SK-N-MC (cell line): ENCODE measurements around the gene ASCL1.
A peak's percentile ranks its signal among the peaks of the same experiment; 100 is the strongest.

ENCODE experiments used
- DNase-seq: peaks from one replicate; pipeline ENCODE4 v3.0.0-alpha.2; 2011; ENCODE audit warnings: low read depth, low spot score
- H3K27ac ChIP-seq: fragments of 200-600 bp; sonication (generic); 2 replicates; pipeline ENCODE4 v1.5.1; 2016; ENCODE audit warnings: mixed run types
- H3K36me3 ChIP-seq: fragments of 200-600 bp; sonication (generic); 2 replicates; pipeline ENCODE4 v1.6.1; 2017; ENCODE audit warnings: antibody characterized with exemption, low read length, mixed read lengths; ENCODE audit not compliant: insufficient read depth
- H3K4me3 ChIP-seq: fragments of 200-600 bp; sonication (generic); 2 replicates; pipeline ENCODE4 v1.5.1; 2016
- H3K9ac ChIP-seq: fragments of 200-600 bp; sonication (generic); 2 replicates; pipeline ENCODE4 v1.8.0; 2017; ENCODE audit warnings: mixed run types, mixed read lengths; ENCODE audit not compliant: insufficient read length
- H3K9me3 ChIP-seq: fragments of 200-600 bp; sonication (generic); 2 replicates; pipeline ENCODE4 v1.6.1; 2017; ENCODE audit warnings: low read depth, mild to moderate bottlenecking, antibody characterized with exemption, low read length, moderate library complexity, mixed read lengths
- EZH2 ChIP-seq: fragments of 200-600 bp; sonication (generic); IDR thresholded peaks from one replicate; pipeline ENCODE4 v1.6.1; 2017; ENCODE audit warnings: antibody characterized with exemption
- FOXP2 ChIP-seq: optimal IDR thresholded peaks from 2 replicates; pipeline ENCODE3; 2011; ENCODE audit warnings: mild to moderate bottlenecking, moderate library complexity; ENCODE audit not compliant: insufficient read depth; ENCODE audit errors: extremely low read length, control extremely low read depth
- POLR2AphosphoS5 ChIP-seq: IDR thresholded peaks from 2 replicates; pipeline ENCODE4 v1.6.1; 2012; ENCODE audit warnings: mild to moderate bottlenecking, low read depth, low read length, borderline replicate concordance

Gene ASCL1

DNA sequence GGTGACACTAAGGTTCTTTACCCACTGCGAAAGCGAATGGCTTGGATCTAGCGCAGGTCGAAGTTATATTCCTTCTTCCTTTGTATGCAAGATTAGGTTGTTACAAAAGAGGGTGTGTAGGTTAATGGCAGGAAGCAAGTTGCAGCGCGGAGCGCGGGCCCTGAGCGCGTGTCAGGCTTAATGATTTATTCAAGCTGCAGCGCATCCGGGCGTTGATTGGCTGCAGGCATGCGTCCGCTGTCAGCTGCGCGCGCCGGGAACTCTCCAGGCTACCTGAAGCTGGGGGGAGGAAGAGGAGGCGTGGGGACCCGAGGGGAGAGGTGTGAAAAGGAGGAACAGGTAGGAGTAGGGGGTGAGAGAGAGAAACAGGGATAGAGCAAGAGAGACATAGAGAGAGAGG is 7.4 kb downstream of the ASCL1 start:
- TF ChIP-seq FOXP2 (no peak), EZH2 (peak; percentile 32), POLR2AphosphoS5 (no peak)
- no peak overlapping the region for H3K27ac ChIP-seq
- H3K9ac ChIP-seq = no peak overlapping the region
- no peak overlapping the region for H3K4me3 ChIP-seq
- H3K9me3 ChIP-seq = no peaks in the 10 kb centered on the region
- DNase-seq = no peak
- no peaks in the 10 kb centered on the region for H3K36me3 ChIP-seq

DNA sequence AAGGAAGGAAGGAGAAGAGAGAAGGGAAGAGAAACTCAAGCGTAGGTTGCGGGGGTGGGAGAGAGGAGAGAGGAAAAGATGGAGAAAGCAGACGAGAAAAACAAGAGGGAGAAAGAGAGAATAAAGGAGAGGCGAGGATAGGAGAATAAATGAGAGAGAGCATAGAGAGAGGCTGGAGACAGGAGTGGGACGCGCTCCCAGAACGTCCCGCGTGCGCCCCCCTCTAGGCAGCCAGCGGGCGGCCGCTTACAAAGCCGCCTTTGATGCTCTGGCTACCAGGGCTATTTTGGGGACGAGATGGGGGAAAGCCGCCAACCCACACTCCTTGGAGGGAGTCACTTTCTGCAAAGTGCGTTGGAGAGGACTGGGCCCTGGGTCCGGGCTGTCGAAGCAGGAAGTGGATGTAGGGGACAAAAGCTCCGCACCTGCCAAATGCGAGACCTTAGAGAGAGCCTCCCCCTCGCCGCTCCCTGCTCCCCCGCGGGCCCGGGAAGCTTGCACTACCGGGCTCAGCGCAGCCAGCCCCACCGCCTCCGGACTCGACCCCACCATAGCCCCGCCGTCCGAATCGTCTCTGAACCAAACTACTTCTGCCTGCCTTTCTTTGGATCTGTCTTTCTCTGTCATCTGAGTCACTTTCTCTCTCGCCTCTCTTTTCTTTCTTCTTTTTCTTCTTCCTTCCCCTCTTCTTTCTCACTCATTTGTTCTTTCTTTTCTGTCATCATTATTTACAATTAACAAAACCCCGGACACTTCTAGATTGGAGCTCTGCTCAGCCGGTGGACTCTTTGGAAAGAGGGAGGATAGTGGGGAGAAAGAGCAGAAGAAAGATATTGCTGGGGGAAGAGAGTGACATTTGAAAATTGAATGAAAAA is 8.0 kb downstream of the ASCL1 start:
- Histone ChIP-seq H3K36me3 (no peaks in the 10 kb centered on the region), H3K9ac (no peak overlapping the region), H3K9me3 (no peaks in the 10 kb centered on the region), H3K4me3 (no peak overlapping the region), H3K27ac (no peak overlapping the region)
- no peak for TF ChIP-seq EZH2
- no peak for TF ChIP-seq FOXP2
- TF ChIP-seq POLR2AphosphoS5 = no peak
- no peak for DNase-seq

DNA sequence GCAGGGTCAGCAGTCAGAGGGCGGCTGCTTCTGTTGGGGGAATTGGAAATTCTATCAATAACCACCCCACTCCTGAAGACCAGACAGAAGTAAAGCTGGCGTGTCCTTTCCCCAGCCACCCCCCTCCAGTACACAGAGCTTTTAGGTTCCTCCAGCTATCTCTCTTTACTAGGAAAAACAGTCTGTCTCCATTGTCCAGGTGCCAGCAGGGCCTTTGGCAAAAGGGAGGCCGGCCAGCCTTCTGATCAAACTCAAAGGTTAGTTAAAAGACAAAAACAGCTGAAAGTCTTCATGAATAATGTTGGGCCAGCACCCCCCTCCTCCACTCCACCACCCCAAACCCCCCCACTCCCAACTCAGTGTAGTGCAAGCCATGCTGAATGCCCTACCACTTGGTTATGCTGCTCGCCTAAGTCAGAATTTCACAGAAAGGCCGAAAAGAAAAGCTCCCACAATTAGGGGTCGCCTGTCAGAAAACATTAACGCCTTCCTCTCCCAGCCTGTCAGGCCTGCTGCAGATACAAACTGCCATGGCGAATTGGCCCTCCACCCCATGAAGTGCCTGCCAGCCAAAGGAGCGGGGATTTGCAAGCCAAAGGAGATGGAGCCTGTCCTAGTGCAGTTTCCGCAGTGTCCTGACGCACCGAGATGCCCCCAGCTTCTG is 8.9 kb downstream of the ASCL1 start:
- H3K9me3 ChIP-seq = no peaks in the 10 kb centered on the region
- no peak overlapping the region for H3K9ac ChIP-seq
- TF ChIP-seq POLR2AphosphoS5 (no peak), EZH2 (no peak), FOXP2 (no peak)
- DNase-seq = no peak
- H3K4me3 ChIP-seq = no peak overlapping the region
- no peaks in the 10 kb centered on the region for H3K36me3 ChIP-seq
- H3K27ac ChIP-seq = no peak overlapping the region

DNA sequence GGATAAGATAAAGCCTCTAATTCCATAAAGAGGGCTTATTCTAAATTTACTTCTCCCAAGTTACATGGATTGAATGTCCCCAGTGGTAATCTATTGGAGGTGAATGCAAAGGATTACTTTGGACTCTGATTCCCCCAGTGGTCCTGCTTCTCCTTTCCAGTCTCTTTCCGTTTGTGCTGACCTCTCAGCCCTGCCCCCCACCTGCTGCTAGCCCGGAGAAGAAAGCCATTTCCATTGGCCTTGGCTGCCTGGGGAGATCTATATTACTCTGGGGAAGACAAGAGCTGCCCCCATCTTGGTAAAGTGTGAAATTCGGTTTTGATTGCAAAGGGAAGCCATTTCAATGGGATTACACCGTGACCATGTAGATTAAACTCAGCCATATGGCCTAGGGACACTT is 13.3 kb downstream of the ASCL1 start:
- no peak for DNase-seq
- H3K4me3 ChIP-seq = no peak overlapping the region
- H3K9me3 ChIP-seq = no peaks in the 10 kb centered on the region
- no peak overlapping the region for H3K27ac ChIP-seq
- no peak overlapping the region for H3K9ac ChIP-seq
- no peaks in the 10 kb centered on the region for H3K36me3 ChIP-seq
- TF ChIP-seq EZH2 (no peak), POLR2AphosphoS5 (no peak), FOXP2 (no peak)

DNA sequence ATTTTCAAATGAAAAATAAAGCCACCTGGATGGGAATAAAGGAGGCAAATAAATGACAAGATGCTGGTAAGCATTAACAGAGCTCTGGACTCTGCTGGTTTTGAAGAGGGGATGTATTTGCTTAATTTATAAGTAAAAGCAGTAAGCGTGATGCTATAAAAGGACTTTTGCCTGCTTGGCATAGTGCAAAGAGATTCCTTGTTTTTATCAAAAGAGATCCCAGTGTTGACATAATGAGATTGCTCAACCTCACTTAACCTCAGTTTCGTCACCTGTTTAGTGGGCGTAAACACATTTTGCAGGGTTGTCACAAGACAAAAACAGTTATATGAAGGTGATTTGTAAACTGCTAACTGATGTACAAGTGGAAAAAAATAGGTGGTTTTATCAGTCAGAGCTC is 13.8 kb downstream of the ASCL1 start:
- H3K27ac ChIP-seq = no peak overlapping the region
- H3K4me3 ChIP-seq = no peak overlapping the region
- H3K36me3 ChIP-seq = no peaks in the 10 kb centered on the region
- no peak for TF ChIP-seq EZH2
- TF ChIP-seq POLR2AphosphoS5 = no peak
- no peak for TF ChIP-seq FOXP2
- no peak for DNase-seq
- no peak overlapping the region for H3K9ac ChIP-seq
- H3K9me3 ChIP-seq = no peaks in the 10 kb centered on the region

DNA sequence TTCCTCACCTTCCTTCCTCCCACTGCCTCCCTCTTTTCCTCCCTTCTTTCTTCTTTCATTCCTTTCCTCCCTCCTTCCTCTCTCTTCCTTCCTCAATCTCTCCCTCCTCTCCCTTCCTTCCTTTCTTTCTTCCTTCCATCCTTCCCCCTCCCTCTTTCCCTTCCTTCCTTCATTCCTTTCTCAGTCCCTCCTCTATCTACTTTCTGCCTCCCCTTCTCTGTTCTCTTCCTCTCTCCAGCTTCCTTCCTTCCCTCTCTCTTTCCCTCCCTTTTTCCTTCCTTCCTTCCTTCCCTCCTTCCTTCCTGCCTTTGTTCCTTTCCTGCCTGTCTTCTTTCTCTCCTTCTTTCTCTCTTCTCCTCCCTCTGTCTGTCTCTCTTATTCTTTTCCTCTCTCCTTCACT is 16.1 kb downstream of the ASCL1 start:
- H3K9ac ChIP-seq = no peak overlapping the region
- H3K27ac ChIP-seq = no peak overlapping the region
- TF ChIP-seq EZH2 (no peak), FOXP2 (no peak)
- no peak overlapping the region for H3K4me3 ChIP-seq
- no peaks in the 10 kb centered on the region for H3K9me3 ChIP-seq
- no peaks in the 10 kb centered on the region for H3K36me3 ChIP-seq
- DNase-seq = no peak

DNA sequence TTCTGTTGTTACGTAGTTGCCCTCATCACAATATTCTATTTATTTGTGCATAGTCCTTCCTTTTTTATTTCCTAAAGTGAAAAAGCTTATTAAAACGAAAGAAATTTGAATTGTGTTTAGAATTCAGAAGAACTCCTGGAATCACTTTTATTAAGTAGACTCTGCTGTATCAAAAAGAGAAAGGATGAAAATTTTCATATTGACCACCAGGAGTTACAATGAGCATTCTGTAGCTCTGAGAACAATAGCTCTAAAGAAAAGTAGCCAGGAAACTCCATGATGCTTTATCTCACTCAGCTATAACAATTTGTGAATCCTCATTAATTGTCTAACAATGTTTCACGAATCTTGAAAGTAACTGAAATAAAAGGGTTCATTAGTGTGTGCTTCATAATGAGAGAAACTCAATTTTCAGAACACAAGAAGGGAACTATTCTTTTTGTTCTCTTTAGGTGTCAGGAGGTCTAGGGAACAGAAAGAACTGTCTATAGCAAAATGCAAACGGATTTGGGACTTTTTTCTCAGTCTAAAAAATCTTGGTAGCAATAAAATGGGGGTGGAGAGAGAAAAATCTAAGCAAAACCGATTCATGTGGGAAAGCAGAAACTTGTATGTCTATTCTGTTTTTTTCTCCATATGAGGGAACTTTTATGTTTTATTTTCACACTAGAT is 19.3 kb downstream of the ASCL1 start:
- no peak for TF ChIP-seq FOXP2
- TF ChIP-seq EZH2 = no peak
- TF ChIP-seq POLR2AphosphoS5 = no peak
- no peaks in the 10 kb centered on the region for H3K36me3 ChIP-seq
- no peak overlapping the region for H3K27ac ChIP-seq
- H3K9me3 ChIP-seq = no peaks in the 10 kb centered on the region
- no peak for DNase-seq
- H3K4me3 ChIP-seq = no peak overlapping the region
- no peak overlapping the region for H3K9ac ChIP-seq

DNA sequence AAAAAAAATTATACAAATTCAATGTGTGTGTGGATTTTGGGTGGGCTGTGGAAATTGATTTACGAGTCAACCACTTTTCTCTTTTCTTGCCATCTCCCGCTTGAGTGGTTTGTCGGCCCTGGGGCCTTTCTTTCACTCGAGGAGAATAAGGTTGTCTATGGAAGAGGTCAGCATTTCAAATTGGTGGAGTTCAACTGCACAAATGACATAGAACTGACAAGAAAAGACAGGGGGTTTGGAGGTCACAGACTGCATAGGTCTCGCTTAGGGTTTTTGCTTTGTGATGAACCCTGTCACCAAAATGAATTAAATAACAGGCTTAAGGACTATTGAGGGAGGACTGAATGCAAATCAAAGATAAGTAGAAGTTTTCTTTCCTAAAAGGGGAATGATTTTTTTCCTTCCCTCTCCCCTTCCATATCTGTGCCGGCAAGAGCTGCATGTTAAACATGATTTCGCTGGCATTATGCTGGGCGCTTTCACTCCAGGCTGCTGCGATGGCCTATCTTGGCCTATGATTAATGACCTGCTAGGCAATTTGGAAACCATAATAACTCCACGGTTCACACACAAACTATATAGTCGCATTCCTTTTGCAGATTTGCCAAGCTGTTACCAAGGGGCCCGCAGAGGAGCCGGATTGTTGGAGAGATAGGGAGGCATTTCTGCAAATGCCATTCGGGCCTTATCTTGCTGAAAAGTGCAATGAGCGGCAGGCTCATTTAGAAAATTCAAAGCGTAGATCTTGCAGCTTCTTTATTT is 20.7 kb downstream of the ASCL1 start:
- TF ChIP-seq EZH2 (no peak), POLR2AphosphoS5 (no peak), FOXP2 (no peak)
- Histone ChIP-seq H3K4me3 (no peak overlapping the region), H3K9me3 (no peaks in the 10 kb centered on the region), H3K36me3 (no peaks in the 10 kb centered on the region), H3K9ac (no peak overlapping the region), H3K27ac (no peak overlapping the region)
- no peak for DNase-seq
